Urothelium cell line (cell line): Measurements from ENCODE around the gene SIN3B.

Experiments
- DNase-seq: peaks from one replicate; pipeline ENCODE4 v3.0.0; 2011; ENCODE audit warnings: low spot score, mixed read lengths
- FAIRE-seq: peaks from 2 replicates; lab custom pipeline; 2011; peaks lifted over from hg19 to GRCh38; lab: Jason Lieb, UNC

Gene SIN3B

GRCh38 chr19:16887353-16888265 lies 58.4 kb downstream of the SIN3B start:
- DNase-seq (no peak), FAIRE-seq (no peak)

- FAIRE-seq: no peak
- DNase-seq: no peak
Observed at GRCh38 chr19:16888629-16889365, 59.6 kb downstream of the SIN3B start, which contains the start of gene F2RL3. Gene F2RL3, plus strand, starts transcription at chr19:16888999. Its CDS starts 191 bp downstream, at chr19:16889190.

GRCh38 chr19:16889366-16889882 lies 60.2 kb downstream of the SIN3B start:
- DNase-seq: no peak
- FAIRE-seq: no peak

GRCh38 chr19:16889883-16890460 lies 60.8 kb downstream of the SIN3B start:
- no peak for DNase-seq
- FAIRE-seq: no peak

DNA sequence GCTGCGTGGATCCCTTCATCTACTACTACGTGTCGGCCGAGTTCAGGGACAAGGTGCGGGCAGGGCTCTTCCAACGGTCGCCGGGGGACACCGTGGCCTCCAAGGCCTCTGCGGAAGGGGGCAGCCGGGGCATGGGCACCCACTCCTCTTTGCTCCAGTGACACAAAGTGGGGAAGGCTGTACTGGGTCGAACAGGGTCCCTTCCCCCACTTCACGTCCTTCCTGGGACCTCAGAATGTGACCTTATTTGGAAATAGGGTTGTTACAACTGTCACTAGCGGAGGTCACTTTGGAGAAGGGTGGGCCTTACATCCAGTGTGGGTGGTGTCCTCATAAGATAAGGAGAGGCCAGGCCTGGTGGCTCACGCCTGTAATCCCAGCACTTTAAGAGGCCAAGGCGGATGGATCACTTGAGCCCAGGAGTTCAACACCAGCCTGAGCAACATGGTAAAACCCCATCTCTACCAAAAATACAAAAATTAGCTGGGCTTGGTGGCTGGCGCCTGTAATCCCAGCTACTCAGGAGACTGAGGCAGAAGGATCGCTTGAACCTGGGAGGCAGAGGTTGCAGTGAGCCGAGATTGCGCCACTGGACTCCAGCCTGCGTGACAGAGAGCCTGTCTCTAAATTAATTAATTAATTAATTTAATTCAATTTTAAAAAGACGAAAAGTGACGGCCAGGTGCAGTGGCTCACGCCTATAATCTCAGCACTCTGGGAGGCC lies 61.4 kb downstream of the SIN3B start:
- FAIRE-seq (no peak), DNase-seq (no peak)

- DNase-seq (no peak), FAIRE-seq (no peak)
Observed at GRCh38 chr19:16891696-16892382, 62.6 kb downstream of the SIN3B start.

DNA sequence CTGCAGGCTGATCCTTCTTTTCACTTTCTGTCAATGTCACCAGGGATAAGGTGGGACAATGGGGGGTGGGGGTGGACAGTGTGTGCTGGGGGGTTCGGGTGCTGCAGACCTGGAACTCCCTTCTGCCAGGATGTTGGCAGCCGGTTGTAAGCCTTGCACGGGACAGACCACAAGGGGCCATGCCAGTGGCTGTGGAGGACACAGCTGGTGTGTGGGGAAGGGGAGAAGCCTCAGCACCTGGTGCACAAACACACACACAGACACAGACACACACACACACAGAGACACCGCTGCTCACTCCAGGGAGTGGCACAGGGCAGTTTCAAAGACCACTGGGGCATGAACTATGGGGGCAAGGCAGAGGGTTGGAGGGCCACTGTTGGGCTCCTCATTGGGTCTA lies 63.2 kb downstream of the SIN3B start:
- DNase-seq: no peak
- no peak for FAIRE-seq

DNA sequence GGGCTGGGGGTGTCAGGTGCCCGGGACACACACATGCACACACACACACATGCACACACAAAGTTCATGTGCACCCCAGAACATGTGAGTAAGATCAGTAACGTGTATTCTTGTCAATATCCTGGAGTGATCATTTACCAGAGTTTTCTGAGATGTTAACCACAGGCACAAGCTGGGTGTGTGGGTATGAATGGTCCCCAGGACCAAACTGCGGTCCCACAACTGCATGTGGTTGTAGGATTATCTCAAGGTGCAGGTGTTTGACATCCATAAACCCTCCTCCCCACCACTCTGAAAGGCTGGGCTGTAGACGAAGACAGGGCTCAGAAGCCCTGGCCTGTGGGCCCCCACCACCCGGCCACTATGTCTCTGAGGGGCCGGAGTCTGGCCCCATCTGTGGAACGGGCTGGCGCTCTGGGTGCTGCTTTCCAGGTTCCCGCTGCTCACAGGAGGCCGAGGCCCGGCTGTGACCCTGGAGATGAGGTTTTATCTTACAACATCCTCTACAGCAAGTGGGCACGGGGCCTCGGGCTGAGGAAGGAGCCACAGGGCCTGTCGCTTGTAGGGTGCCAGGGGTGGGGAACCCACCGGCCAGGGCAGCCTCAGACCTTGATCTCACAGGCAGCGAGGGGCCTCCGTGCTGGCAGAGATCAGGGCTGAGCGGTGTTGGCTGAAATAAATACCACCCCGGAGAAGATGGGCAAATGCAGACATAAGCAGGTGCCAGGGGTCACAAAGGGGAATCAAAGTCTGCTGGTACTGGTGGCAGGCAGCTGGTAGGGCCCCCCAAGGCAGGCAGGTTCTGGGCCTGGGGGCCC lies 63.9 kb downstream of the SIN3B start:
- FAIRE-seq: no peak
- DNase-seq: no peak

DNA sequence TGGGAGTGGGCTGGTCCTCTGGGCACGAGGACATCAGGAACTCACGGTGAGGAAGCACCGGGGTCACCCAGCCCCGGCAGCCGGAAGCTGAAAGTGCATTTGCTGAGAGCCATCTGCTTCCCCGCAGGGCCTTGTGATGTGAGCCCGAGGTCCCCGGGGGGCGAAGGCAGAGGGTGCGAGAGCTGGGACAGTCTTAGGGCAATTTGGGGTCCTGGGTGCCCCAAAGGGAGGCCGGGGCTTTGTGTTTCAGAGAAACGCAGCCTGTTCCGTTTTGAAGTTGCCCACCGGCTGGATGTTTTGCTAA lies 64.4 kb downstream of the SIN3B start:
- no peak for DNase-seq

GRCh38 chr19:16894080-16894479 lies 64.9 kb downstream of the SIN3B start:
- no peak for FAIRE-seq
- DNase-seq: no peak

More for the DNA sequence above, 64.4 kb downstream of the SIN3B start:
- FAIRE-seq: no peak

DNA sequence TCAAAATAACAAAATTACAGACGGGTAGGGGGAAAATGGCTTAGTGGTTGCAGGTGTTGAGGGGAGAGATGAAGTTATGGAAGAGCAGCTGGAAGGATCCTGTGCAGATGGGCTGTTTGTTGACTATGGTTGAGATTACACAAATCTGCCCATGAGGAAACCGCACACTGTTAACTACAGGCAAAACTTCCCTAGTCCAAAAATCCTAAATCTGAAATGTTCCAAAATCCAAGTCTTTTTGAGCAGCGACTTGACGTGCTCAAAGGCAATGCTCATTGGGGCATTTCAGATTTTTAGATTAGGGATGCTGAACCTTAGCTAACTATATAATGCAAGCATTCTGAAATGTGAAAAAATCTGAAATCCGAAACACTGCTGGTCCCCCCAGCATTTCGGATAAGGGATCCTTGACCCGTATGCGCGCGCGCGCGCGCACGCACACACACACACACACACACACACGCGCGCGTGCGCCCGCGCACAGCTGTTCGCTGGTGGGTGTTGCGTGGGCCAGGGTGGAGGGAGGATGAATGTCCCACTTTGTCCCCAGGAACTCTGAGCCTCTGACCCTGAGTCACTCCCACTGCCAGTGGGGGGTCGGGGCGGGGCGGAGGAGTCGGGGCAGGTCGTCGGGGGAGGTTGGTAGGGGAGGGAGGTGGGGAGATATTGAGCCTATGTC lies 66.4 kb downstream of the SIN3B start:
- no peak for FAIRE-seq
- DNase-seq: no peak

DNA sequence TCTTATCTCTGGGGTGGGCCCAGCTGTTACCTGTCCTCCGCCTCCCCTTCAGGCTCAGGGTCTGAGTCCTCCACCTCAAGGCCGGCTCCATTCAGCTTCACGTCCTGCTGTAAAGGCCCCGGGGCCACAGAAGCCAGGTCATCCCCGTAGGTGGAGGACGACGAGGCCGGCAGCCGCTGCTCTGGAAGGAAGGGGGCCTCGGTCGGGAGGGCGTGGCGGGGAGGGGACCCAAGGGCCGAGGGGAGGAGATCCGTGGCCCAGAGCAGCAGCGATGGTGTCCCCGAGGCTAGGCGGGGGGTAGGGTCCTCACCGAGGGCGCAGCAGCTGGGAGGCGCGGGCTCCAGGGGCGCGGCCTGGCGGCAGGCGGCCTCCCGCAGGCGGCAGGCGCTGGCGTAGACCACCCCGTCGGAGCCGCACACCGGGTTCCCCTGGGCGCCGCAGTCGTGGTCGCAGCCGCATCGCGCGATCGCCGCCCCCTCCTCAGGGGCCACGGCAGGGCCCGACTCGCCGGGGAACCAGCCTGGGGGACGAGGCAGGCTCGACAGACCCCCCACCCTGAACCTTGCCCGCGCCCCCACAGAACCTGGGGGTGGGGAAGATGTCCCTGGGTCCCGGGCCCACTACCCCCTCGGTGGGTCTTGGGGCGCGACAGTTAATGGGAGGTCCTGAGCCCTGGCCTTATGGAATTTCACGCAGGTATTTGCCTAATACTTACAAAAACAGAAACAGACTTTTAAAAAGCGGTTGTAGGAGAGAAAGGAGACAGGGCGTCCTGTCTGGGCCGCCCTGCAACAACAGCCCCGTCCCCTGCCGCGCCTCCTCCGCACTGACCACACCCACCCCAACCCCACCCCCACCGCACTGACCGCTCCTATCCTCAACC lies 67.2 kb downstream of the SIN3B start:
- DNase-seq: no peak
- no peak for FAIRE-seq

GRCh38 chr19:16897029-16897855 lies 68.0 kb downstream of the SIN3B start:
- FAIRE-seq (no peak), DNase-seq (peak; percentile 49)

GRCh38 chr19:16897856-16898161 lies 68.6 kb downstream of the SIN3B start:
- no peak for FAIRE-seq
- DNase-seq: no peak

DNA sequence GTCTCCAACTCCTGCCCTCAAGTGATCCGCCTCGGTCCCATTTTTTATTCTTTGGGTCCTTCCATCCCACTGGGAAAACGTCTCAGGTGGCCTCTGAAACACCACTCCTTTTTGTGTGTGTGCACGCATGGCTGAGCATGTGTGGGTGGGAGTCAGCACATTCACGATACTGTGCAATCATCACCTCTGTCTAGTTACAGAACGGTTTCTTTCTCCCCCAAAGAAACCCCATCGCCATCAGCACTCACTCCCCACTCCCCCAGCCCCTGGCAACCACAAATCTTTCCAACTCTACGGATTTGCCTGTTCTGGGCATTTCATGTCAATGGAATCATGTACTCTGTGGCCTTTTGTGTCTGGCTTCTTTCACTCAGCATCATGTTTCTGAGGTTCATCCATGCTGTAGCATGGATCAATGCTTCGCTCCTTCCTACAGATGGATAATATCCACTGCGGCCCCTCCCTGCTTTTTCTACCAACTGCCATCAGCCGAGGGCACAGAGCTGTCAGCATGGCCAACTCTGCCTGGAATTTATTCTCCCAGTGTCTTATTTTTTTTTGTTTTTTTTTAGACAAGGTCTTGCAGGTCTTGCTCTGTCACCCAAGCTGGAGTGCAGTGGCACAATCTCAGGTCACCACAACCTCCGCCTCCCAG lies 69.3 kb downstream of the SIN3B start:
- DNase-seq (no peak), FAIRE-seq (no peak)

- FAIRE-seq: no peak
Observed at GRCh38 chr19:16899566-16900075, 70.4 kb downstream of the SIN3B start.

More at GRCh38 chr19:16899566-16900075, 70.4 kb downstream of the SIN3B start:
- DNase-seq: peak; percentile 47
